Measurements from ENCODE around the gene MARVELD1. TPM values are rescaled to one million over a fixed set of nuclear protein-coding genes. Genes with fewer than 3 reads are reported as not detected.

Gene MARVELD1
- total and polyA plus RNA-seq, 2 of the 4 experiments (the other 2 are of a cell fraction) = 12.0 to 68.1 TPM

DNA sequence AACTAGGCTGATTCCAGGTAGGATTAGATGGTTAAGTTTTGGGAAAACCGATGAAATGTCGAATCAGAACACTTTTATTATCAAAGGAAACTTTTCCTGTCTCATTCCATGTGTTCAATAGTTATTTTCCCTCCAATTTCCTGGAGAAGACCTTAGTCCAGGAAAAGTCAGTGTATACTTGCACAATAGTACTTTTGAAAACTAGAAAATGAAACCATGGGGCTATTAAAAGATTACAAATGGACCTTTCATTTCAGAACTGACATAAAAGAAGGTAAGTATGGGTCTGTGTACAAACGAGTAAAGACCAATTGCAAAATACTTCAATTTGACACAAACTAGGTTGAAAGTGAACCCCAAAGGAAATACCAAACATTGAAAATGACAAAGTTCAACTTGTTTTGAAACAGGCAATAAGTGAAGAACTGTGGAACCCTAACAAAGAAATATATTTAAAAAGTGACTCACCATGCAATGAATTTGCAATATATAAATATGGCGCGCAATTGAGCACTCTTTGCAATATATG is 28.6 kb upstream of the MARVELD1 start:
- DNase-seq (peak; percentile 51), ATAC-seq (ENCODE audit: low read depth) (no peak)
- Histone ChIP-seq H3K18ac (ENCODE audit: low read depth, low read length) (peak overlapping the region; percentile 70), H3K36me3 (ENCODE audit: control insufficient read depth, insufficient read depth, low read length) (peaks cover 9% of the 10 kb centered on the region), H3K14ac (replicated peaks; ENCODE audit: low read depth, low read length) (peak overlapping the region; percentile 76; the same call in 1 of the 2 replicates), H3K4me2 (ENCODE audit: low read depth, low read length) (peak overlapping the region; percentile 94), H3K27ac (ENCODE audit: insufficient read depth, low read length) (peak overlapping the region; percentile 87), H3K4me3 (ENCODE audit: insufficient read depth, low read depth, low read length) (peak overlapping the region; percentile 98), H3K9me3 (ENCODE audit: control insufficient read depth, insufficient read depth, low read length) (no peaks in the 10 kb centered on the region), H3K4me1 (ENCODE audit: control insufficient read depth, insufficient read depth, low read length) (peaks cover 27% of the 10 kb centered on the region), H4K8ac (ENCODE audit: low read depth in 2 of 2, low read length in 2 of 2) (peak overlapping the region; percentile 24 to 30; a peak in 2 of 4 replicates), H4K5ac (ENCODE audit: low read depth, low read length) (peak overlapping the region; percentile 51; the same call in 1 of the 2 replicates), H4K20me1 (ENCODE audit: insufficient read depth, low read length) (peaks cover 45% of the 10 kb centered on the region), H3K9ac (ENCODE audit: low read depth, low read length) (peak overlapping the region; percentile 98), H2BK5ac (ENCODE audit: low read depth, low read length, poor library complexity, severe bottlenecking) (peak overlapping the region; percentile 78), H3K4ac (ENCODE audit: low read depth, low read length) (peak overlapping the region; percentile 89), H2AK5ac (ENCODE audit: low read depth, low read length) (peak overlapping the region; percentile 83), H3K56ac (ENCODE audit: extremely low read depth, insufficient read depth, low read length) (peak overlapping the region; percentile 67), H3K79me1 (ENCODE audit: low read depth in 1 of 2, low read length in 2 of 2) (peaks cover 3 to 57% of the 10 kb centered on the region in 2 experiments), H3K27me3 (ENCODE audit: control insufficient read depth, insufficient read depth, low read length) (no peaks in the 10 kb centered on the region), H3K9me1 (ENCODE audit: insufficient read depth, low read length) (peaks cover 13% of the 10 kb centered on the region), H2BK120ac (ENCODE audit: low read depth, low read length) (peak overlapping the region; percentile 82), H2BK20ac (ENCODE audit: low read depth, low read length) (peak overlapping the region; percentile 75; the same call in 1 of the 2 replicates), H2AK9ac (replicated peaks; ENCODE audit: low read depth, low read length, poor library complexity) (peak overlapping the region; percentile 92), H2BK15ac (ENCODE audit: low read depth, low read length) (peak overlapping the region; percentile 34; the same call in 1 of the 3 replicates), H3K23ac (ENCODE audit: low read depth, low read length) (peak overlapping the region; percentile 69; the same call in 1 of the 2 replicates), H4K91ac (ENCODE audit: insufficient read depth, low read depth, low read length) (no peak overlapping the region; the same call in 1 of the 2 replicates), H2AFZ (replicated peaks; ENCODE audit: low read length, poor library complexity) (peak overlapping the region; percentile 64)
- dilution Hi-C loops (cut with HindIII; ENCODE audit: low sequenced_read_pairs, unreplicated experiment) (no loop called here), in situ Hi-C loops (cut with MboI; ENCODE audit: low sequenced_read_pairs) (no loop called here), intact Hi-C loops (cut with micrococcal nuclease) (no loop called here)
- ChIA-PET POLR2A (ENCODE audit: unreplicated experiment) (no interaction called here), CTCF (interaction anchor here (1.8 kb wide), 1 partner anchor 16 kb away, joined by 8 read pairs; no protein-coding TSS in a partner anchor)
- no TSS peak for BruUV-seq (replicated peaks)
- 30% methylated on average over 2 of the region's 5 CpGs; no CpG with 5 or more reads in 1 of the 2 experiments for whole genome bisulfite sequencing, 2 experiments (ENCODE audit: extremely low coverage in 2 of 2, insufficient read length in 1 of 2)
- peak; percentile 16; the same call in 1 of the 2 replicates for TF ChIP-seq FOS (IDR thresholded peaks at IDR 0.05; ENCODE audit: low read depth, low read length)
- peak; percentile 26; the same call in 1 of the 2 replicates for TF ChIP-seq CEBPB (IDR thresholded peaks at IDR 0.05; ENCODE audit: low read depth, low read length)
- no peak for TF ChIP-seq CTCF (conservative IDR thresholded peaks at IDR 0.05; ENCODE audit: low read depth, low read length)

Measured in IMR-90 (cell line).